Sigmoid colon (tissue), 4 donors: ENCODE data around the gene TRIO.

Experiments used
- POLR2A ChIP-seq, 2 donors: fragments of 450-650 bp; IDR thresholded peaks; one replicate each; pipeline ENCODE4 v1.6.1; 2016; ENCODE audit warnings: antibody characterized with exemption in 2 of 2, mild to moderate bottlenecking in 2 of 2, moderate library complexity in 2 of 2
- POLR2AphosphoS5 ChIP-seq, 4 donors: sonication (generic); formaldehyde crosslinking; IDR thresholded peaks; one replicate each; pipeline ENCODE4 v1.6.1; 2017; ENCODE audit warnings: antibody characterized with exemption in 4 of 4
- TF ChIP-seq, protein P1 (sequence below), 4 experiments: fragments of 450-650 bp in 3 of 4; fragments of 200-600 bp in 1 of 4; IDR thresholded peaks; one replicate each; pipeline ENCODE4 v1.5.1; 2016 to 2019; ENCODE audit warnings: antibody characterized with exemption in 4 of 4, mild to moderate bottlenecking in 3 of 4, moderate library complexity in 2 of 4

DNA sequence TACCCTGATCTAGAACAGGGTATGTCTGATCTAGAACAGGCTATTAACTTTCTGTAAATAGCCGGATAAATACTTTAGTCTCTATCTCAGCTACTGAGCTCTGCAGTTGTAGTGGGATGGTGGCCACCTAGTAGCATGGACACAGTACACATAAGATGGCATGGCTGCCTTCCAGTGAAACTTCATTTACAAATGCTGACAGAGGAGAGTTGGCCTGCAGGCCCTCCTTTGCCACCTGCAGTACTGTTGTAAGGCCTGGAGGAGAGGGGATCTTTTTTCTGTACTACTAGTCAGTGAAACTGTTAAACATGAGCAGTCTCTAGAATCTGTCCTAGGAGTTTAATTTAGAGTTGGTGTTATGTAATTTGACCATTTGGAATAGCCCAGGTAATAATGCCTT, 86.0 kb downstream of the TRIO start:
- TF ChIP-seq, protein P1, sequence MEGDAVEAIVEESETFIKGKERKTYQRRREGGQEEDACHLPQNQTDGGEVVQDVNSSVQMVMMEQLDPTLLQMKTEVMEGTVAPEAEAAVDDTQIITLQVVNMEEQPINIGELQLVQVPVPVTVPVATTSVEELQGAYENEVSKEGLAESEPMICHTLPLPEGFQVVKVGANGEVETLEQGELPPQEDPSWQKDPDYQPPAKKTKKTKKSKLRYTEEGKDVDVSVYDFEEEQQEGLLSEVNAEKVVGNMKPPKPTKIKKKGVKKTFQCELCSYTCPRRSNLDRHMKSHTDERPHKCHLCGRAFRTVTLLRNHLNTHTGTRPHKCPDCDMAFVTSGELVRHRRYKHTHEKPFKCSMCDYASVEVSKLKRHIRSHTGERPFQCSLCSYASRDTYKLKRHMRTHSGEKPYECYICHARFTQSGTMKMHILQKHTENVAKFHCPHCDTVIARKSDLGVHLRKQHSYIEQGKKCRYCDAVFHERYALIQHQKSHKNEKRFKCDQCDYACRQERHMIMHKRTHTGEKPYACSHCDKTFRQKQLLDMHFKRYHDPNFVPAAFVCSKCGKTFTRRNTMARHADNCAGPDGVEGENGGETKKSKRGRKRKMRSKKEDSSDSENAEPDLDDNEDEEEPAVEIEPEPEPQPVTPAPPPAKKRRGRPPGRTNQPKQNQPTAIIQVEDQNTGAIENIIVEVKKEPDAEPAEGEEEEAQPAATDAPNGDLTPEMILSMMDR (IDR thresholded peaks at IDR 0.05), result no peak
- TF ChIP-seq POLR2AphosphoS5 (IDR thresholded peaks at IDR 0.05) (no peak), POLR2A (IDR thresholded peaks at IDR 0.05) (no peak)
